ENCODE results near the gene BIK. TPM values are rescaled to one million over a fixed set of nuclear protein-coding genes. Genes with fewer than 3 reads are reported as not detected.

BIK gene
- total RNA-seq, 3 donors from 2014 or later (not counting 1 experiment from before 2014, with no cell fraction given): 0.28 to 1.2 TPM; not detected in 1

GRCh38 chr22:43092085-43092484 is 18.5 kb upstream of the BIK start:
- no peak overlapping the region for H3K4me3 Mint-ChIP-seq
- no peaks in the 10 kb centered on the region for H3K36me3 Mint-ChIP-seq
- H3K27ac Mint-ChIP-seq: no peak overlapping the region

GRCh38 chr22:43094085-43094484 is 16.5 kb upstream of the BIK start:
- 78% methylated on average over 7 of the region's 7 CpGs for WGBS (ENCODE audit: insufficient coverage)
- Mint-ChIP-seq H3K4me1 (peaks cover 0 to 5% of the 10 kb centered on the region in 2 donors), H3K9me3 (peaks cover 2 to 3% of the 10 kb centered on the region in 2 donors), H3K27ac (no peak overlapping the region), H3K27me3 (ENCODE audit: low read depth in 2 of 2) (no peaks in the 10 kb centered on the region), H3K36me3 (no peaks in the 10 kb centered on the region), H3K4me3 (no peak overlapping the region)
- H3K27ac ChIP-seq (ENCODE audit: low read length): no peak overlapping the region
- H3K36me3 ChIP-seq (ENCODE audit: control insufficient read depth, insufficient read depth, low read length): no peaks in the 10 kb centered on the region
- DNase-seq (no peak), ATAC-seq (no peak)
- H3K27me3 ChIP-seq (ENCODE audit: control insufficient read depth, insufficient read depth, low read length): no peaks in the 10 kb centered on the region
- intact Hi-C loops (cut with micrococcal nuclease): no loop called here
- H3K4me3 ChIP-seq (ENCODE audit: low read length): no peak overlapping the region
- peaks cover 8% of the 10 kb centered on the region for H3K9me3 ChIP-seq (ENCODE audit: control insufficient read depth, insufficient read depth, low read length)
- TF ChIP-seq CTCF (IDR thresholded peaks at IDR 0.05): no peak
- peaks cover 15% of the 10 kb centered on the region for H3K4me1 ChIP-seq (ENCODE audit: control insufficient read depth, insufficient read depth, low read length)

More at GRCh38 chr22:43092085-43092484, 18.5 kb upstream of the BIK start:
- 32% methylated on average over 9 of the region's 9 CpGs for WGBS (ENCODE audit: insufficient coverage)
- TF ChIP-seq CTCF (IDR thresholded peaks at IDR 0.05): no peak
- Histone ChIP-seq H3K9me3 (ENCODE audit: control insufficient read depth, insufficient read depth, low read length) (peaks cover 8% of the 10 kb centered on the region), H3K4me3 (ENCODE audit: low read length) (no peak overlapping the region), H3K4me1 (ENCODE audit: control insufficient read depth, insufficient read depth, low read length) (peaks cover 20% of the 10 kb centered on the region), H3K27ac (ENCODE audit: low read length) (no peak overlapping the region), H3K36me3 (ENCODE audit: control insufficient read depth, insufficient read depth, low read length) (no peaks in the 10 kb centered on the region), H3K27me3 (ENCODE audit: control insufficient read depth, insufficient read depth, low read length) (no peaks in the 10 kb centered on the region)
- peaks cover 2 to 3% of the 10 kb centered on the region in 2 donors for H3K9me3 Mint-ChIP-seq
- no peak for ATAC-seq
- H3K27me3 Mint-ChIP-seq (ENCODE audit: low read depth in 2 of 2): no peaks in the 10 kb centered on the region
- peaks cover 8 to 15% of the 10 kb centered on the region in 2 donors for H3K4me1 Mint-ChIP-seq
- intact Hi-C loops (cut with micrococcal nuclease): no loop called here
- no peak for DNase-seq

GRCh38 chr22:43094551-43094950 is 16.0 kb upstream of the BIK start:
- no peaks in the 10 kb centered on the region for H3K36me3 Mint-ChIP-seq
- WGBS (ENCODE audit: insufficient coverage): 97% methylated on average over 4 of the region's 4 CpGs
- DNase-seq (no peak), ATAC-seq (no peak)
- H3K36me3 ChIP-seq (ENCODE audit: control insufficient read depth, insufficient read depth, low read length): no peaks in the 10 kb centered on the region
- H3K27ac ChIP-seq (ENCODE audit: low read length): no peak overlapping the region
- intact Hi-C loops (cut with micrococcal nuclease): no loop called here
- H3K4me1 ChIP-seq (ENCODE audit: control insufficient read depth, insufficient read depth, low read length): peaks cover 12% of the 10 kb centered on the region
- H3K27me3 ChIP-seq (ENCODE audit: control insufficient read depth, insufficient read depth, low read length): no peaks in the 10 kb centered on the region
- H3K9me3 ChIP-seq (ENCODE audit: control insufficient read depth, insufficient read depth, low read length): peaks cover 8% of the 10 kb centered on the region
- TF ChIP-seq CTCF (IDR thresholded peaks at IDR 0.05): no peak
- H3K9me3 Mint-ChIP-seq: peaks cover 2 to 3% of the 10 kb centered on the region in 2 donors
- H3K27ac Mint-ChIP-seq: no peak overlapping the region
- no peaks in the 10 kb centered on the region for H3K27me3 Mint-ChIP-seq (ENCODE audit: low read depth in 2 of 2)
- no peak overlapping the region for H3K4me3 ChIP-seq (ENCODE audit: low read length)
- H3K4me1 Mint-ChIP-seq: peaks cover 0 to under 1% of the 10 kb centered on the region in 2 donors
- no peak overlapping the region for H3K4me3 Mint-ChIP-seq

- Mint-ChIP-seq H3K9me3 (peaks cover 2 to 3% of the 10 kb centered on the region in 2 donors), H3K27ac (no peak overlapping the region), H3K4me3 (no peak overlapping the region), H3K4me1 (no peaks in the 10 kb centered on the region), H3K27me3 (ENCODE audit: low read depth in 2 of 2) (no peaks in the 10 kb centered on the region), H3K36me3 (no peaks in the 10 kb centered on the region)
- no peak for TF ChIP-seq CTCF (IDR thresholded peaks at IDR 0.05)
- Histone ChIP-seq H3K9me3 (ENCODE audit: control insufficient read depth, insufficient read depth, low read length) (peaks cover 8% of the 10 kb centered on the region), H3K4me3 (ENCODE audit: low read length) (no peak overlapping the region), H3K27ac (ENCODE audit: low read length) (no peak overlapping the region), H3K27me3 (ENCODE audit: control insufficient read depth, insufficient read depth, low read length) (no peaks in the 10 kb centered on the region), H3K36me3 (ENCODE audit: control insufficient read depth, insufficient read depth, low read length) (no peaks in the 10 kb centered on the region), H3K4me1 (ENCODE audit: control insufficient read depth, insufficient read depth, low read length) (peaks cover 5% of the 10 kb centered on the region)
- WGBS (ENCODE audit: insufficient coverage): 96% methylated on average over 8 of the region's 8 CpGs
- DNase-seq (no peak), ATAC-seq (no peak)
- intact Hi-C loops (cut with micrococcal nuclease): no loop called here
These were observed 14.1 kb upstream of the BIK start for GRCh38 chr22:43096420-43096819.

Measured in natural killer cell (primary cell).